Measurements from ENCODE around the gene AZU1. TPM values are rescaled to one million over a fixed set of nuclear protein-coding genes. Genes with fewer than 3 reads are reported as not detected.
A peak's percentile ranks its signal among the peaks of the same experiment; 100 is the strongest.

AZU1 gene, protein sequence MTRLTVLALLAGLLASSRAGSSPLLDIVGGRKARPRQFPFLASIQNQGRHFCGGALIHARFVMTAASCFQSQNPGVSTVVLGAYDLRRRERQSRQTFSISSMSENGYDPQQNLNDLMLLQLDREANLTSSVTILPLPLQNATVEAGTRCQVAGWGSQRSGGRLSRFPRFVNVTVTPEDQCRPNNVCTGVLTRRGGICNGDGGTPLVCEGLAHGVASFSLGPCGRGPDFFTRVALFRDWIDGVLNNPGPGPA
- total RNA-seq: 1 to 10 TPM; 2.5 to 3.7 TPM
- polyA plus RNA-seq (2013, experiment 1 of 2): 1.2 TPM
- 1.2 TPM for polyA plus RNA-seq (2013, experiment 2 of 2)
- long read RNA-seq, experiment 1, partial matches to known transcripts: 1 of 1 reads
- long read RNA-seq, experiment 1, other reads (novel, unspliced or antisense): 0 of 1 reads
- long read RNA-seq, experiment 2: 0 reads
- long read RNA-seq, experiment 3: 0 reads
- long read RNA-seq, experiment 4, partial matches to known transcripts: 0 of 2 reads
- long read RNA-seq, experiment 4, other reads (novel, unspliced or antisense): 2 of 2 reads

DNA sequence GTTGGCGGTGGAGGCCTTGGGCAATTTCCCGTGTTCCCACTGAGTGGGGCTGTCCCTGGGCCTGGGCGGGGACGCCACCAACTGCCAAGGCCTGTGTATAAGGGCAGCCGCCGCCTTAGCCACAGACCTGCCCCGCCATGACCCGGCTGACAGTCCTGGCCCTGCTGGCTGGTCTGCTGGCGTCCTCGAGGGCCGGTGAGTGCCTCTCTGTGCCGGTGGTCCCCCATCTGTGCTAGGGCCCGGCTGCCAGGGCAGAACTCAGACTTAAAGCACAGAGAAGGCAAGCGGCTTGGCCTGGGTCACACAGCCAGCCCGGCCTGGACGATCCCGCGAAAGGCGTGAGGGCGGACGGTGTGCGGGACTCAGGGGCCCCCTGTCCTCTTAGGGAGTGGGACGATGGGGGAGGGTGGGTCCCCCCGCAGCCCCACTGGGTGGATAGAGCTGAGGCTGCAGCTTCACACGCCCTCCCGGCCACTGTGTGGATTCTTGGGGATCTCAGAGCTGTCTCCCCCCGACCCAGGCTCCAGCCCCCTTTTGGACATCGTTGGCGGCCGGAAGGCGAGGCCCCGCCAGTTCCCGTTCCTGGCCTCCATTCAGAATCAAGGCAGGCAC is at the start of gene AZU1:
TSS of gene AZU1 (plus strand) at position 128 of the 612 bp plus-strand sequence. CDS start at position 138, 10 bp downstream.
- Histone ChIP-seq H3K9me3 (ENCODE audit: control insufficient read depth, low read length) (no peaks in the 10 kb centered on the region), H3K27me3 (ENCODE audit: control insufficient read depth, insufficient read depth, low read length, poor library complexity, severe bottlenecking) (no peaks in the 10 kb centered on the region), H3K36me3 (ENCODE audit: control insufficient read depth, insufficient read depth, low read length) (no peaks in the 10 kb centered on the region), H3K9ac (ENCODE audit: extremely low read depth, low read length, poor library complexity, severe bottlenecking) (no peak within 1 kb of the TSS), H3K27ac (ENCODE audit: low read depth, low read length) (no peak within 1 kb of the TSS), H3K4me1 (ENCODE audit: control insufficient read depth, insufficient read depth, low read length) (no peaks in the 10 kb centered on the region), H3K4me3 (ENCODE audit: low read length) (no peak within 1 kb of the TSS)
- Mint-ChIP-seq H3K27ac (no peak within 1 kb of the TSS), H3K36me3 (ENCODE audit: low read depth) (no peaks in the 10 kb centered on the region), H3K27me3 (ENCODE audit: insufficient read depth) (no peaks in the 10 kb centered on the region), H3K9me3 (no peaks in the 10 kb centered on the region), H3K4me3 (no peak within 1 kb of the TSS), H3K4me1 (peaks cover 3% of the 10 kb centered on the region)
- 91 to 92% methylated on average over 11 to 33 of the region's 33 CpGs for WGBS, 2 experiments (ENCODE audit: insufficient coverage in 1 of 2, insufficient read length in 1 of 2)
- TF ChIP-seq, protein P1, sequence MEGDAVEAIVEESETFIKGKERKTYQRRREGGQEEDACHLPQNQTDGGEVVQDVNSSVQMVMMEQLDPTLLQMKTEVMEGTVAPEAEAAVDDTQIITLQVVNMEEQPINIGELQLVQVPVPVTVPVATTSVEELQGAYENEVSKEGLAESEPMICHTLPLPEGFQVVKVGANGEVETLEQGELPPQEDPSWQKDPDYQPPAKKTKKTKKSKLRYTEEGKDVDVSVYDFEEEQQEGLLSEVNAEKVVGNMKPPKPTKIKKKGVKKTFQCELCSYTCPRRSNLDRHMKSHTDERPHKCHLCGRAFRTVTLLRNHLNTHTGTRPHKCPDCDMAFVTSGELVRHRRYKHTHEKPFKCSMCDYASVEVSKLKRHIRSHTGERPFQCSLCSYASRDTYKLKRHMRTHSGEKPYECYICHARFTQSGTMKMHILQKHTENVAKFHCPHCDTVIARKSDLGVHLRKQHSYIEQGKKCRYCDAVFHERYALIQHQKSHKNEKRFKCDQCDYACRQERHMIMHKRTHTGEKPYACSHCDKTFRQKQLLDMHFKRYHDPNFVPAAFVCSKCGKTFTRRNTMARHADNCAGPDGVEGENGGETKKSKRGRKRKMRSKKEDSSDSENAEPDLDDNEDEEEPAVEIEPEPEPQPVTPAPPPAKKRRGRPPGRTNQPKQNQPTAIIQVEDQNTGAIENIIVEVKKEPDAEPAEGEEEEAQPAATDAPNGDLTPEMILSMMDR (conservative IDR thresholded peaks at IDR 0.05): no peak
- DNase-seq: no peak

DNA sequence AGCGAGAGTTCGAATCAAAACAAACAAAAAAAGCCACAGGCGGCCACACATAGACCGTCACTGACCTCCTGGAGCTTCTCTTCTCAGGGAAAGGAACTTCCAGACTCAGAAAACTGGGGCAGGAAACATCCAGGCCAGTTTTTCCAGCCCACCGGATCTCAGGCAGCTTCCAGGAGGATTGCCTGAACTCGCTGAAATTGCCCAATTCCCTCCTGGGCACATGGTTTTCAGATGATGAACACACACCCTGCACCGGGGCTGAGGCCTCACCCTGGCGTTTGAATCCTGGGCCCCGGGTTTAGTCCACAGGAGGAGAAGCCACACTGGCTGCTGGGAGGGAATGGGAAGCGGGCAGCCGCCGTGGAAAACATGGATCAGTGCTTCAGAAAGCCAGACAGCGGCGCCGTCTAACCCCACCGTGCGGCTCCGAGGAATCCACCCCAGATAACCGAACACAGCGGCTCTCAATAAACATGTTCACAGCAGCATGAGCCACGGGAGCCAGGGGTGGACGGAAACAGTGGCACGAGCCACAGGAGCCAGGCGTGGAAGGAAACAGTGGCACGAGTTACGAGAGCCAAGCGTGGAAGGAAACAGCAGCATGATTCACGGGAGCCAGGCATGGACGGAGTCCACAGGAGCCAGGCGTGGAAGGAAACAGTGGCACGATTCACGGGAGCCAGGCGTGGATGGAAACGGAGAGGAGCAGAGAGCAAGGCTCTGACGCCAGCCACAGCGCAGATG is 48.6 kb upstream of the AZU1 start:
- WGBS, 2 experiments (ENCODE audit: insufficient coverage in 1 of 2, insufficient read length in 1 of 2): 92% methylated on average over 36 of the region's 36 CpGs
- TF ChIP-seq, protein P1 (conservative IDR thresholded peaks at IDR 0.05): no peak
- H3K27me3 Mint-ChIP-seq (ENCODE audit: insufficient read depth): no peaks in the 10 kb centered on the region
- H3K27ac ChIP-seq (ENCODE audit: low read depth, low read length): no peak overlapping the region
- H3K9me3 Mint-ChIP-seq: no peaks in the 10 kb centered on the region
- peaks cover 14% of the 10 kb centered on the region for H3K4me1 Mint-ChIP-seq
- no peak overlapping the region for H3K9ac ChIP-seq (ENCODE audit: extremely low read depth, low read length, poor library complexity, severe bottlenecking)
- no peaks in the 10 kb centered on the region for H3K9me3 ChIP-seq (ENCODE audit: control insufficient read depth, low read length)
- H3K4me3 ChIP-seq (ENCODE audit: low read length): no peak overlapping the region
- H3K4me1 ChIP-seq (ENCODE audit: control insufficient read depth, insufficient read depth, low read length): no peaks in the 10 kb centered on the region
- peak; percentile 67 for DNase-seq
- H3K27me3 ChIP-seq (ENCODE audit: control insufficient read depth, insufficient read depth, low read length, poor library complexity, severe bottlenecking): no peaks in the 10 kb centered on the region
- H3K36me3 Mint-ChIP-seq (ENCODE audit: low read depth): peaks cover 9% of the 10 kb centered on the region
- H3K4me3 Mint-ChIP-seq: no peak overlapping the region
- H3K27ac Mint-ChIP-seq: no peak overlapping the region
- no peaks in the 10 kb centered on the region for H3K36me3 ChIP-seq (ENCODE audit: control insufficient read depth, insufficient read depth, low read length)

DNA sequence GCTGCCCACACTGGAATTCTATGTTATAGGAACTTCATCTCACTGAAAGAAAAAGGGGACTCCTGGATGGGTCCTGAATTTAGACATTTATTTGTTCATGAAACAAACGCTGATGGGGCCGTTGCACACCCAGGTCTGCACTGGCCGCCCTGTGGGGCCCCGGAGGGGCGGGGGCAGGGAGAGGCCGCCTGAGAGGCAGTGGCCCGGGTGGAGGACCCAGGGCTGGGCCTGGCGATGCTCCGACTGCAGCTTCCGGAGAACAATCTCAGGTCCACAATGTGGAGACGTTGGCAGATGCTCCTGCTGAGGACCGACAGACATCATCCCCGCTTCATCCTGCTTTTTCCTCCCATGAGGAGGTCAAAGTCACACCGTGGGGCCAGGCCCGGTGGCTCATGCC is 46.7 kb upstream of the AZU1 start:
- H3K36me3 ChIP-seq (ENCODE audit: control insufficient read depth, insufficient read depth, low read length): no peaks in the 10 kb centered on the region
- no peak for DNase-seq
- Mint-ChIP-seq H3K36me3 (ENCODE audit: low read depth) (peaks cover 17% of the 10 kb centered on the region), H3K27me3 (ENCODE audit: insufficient read depth) (no peaks in the 10 kb centered on the region), H3K4me3 (no peak overlapping the region), H3K4me1 (peaks cover 14% of the 10 kb centered on the region), H3K27ac (no peak overlapping the region), H3K9me3 (peaks cover 3% of the 10 kb centered on the region)
- TF ChIP-seq, protein P1 (conservative IDR thresholded peaks at IDR 0.05): no peak
- H3K27ac ChIP-seq (ENCODE audit: low read depth, low read length): no peak overlapping the region
- H3K4me3 ChIP-seq (ENCODE audit: low read length): no peak overlapping the region
- H3K4me1 ChIP-seq (ENCODE audit: control insufficient read depth, insufficient read depth, low read length): no peaks in the 10 kb centered on the region
- WGBS, 2 experiments (ENCODE audit: insufficient coverage in 1 of 2, insufficient read length in 1 of 2): 93 to 96% methylated on average over 13 to 15 of the region's 15 CpGs
- no peaks in the 10 kb centered on the region for H3K9me3 ChIP-seq (ENCODE audit: control insufficient read depth, low read length)
- no peaks in the 10 kb centered on the region for H3K27me3 ChIP-seq (ENCODE audit: control insufficient read depth, insufficient read depth, low read length, poor library complexity, severe bottlenecking)
- H3K9ac ChIP-seq (ENCODE audit: extremely low read depth, low read length, poor library complexity, severe bottlenecking): no peak overlapping the region

Data from endodermal cell (in vitro differentiated cells).